ENCODE results near the gene FALEC.

Gene FALEC

DNA sequence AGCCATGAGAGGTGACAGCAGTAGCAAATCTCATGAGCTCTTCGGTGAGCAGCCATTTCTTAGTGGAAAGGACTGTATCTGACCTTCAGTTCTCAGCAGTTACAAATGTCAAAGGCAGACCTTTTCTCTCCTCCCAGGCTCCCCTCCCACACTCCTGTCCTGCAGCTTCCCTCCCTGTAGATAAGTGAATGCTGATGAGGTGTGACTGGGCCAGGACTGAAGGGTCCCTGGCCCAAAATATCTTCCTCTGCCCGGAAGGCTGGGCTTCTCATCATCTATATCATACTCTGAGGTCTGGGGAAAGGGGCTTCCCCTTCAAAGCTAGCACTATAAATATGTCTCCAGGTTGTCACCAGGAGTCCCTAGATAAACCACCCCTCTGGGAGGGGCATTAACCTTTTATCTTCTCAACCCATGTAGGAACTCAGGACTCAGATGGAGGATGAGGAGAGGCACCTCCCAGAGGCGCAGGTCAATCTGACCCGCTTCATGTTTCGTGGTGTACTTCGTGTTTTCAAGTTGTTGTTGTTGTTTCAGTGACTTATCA is 30.0 kb downstream of the FALEC start:
- DNase-seq (ENCODE audit: low spot score), result no peak

DNA sequence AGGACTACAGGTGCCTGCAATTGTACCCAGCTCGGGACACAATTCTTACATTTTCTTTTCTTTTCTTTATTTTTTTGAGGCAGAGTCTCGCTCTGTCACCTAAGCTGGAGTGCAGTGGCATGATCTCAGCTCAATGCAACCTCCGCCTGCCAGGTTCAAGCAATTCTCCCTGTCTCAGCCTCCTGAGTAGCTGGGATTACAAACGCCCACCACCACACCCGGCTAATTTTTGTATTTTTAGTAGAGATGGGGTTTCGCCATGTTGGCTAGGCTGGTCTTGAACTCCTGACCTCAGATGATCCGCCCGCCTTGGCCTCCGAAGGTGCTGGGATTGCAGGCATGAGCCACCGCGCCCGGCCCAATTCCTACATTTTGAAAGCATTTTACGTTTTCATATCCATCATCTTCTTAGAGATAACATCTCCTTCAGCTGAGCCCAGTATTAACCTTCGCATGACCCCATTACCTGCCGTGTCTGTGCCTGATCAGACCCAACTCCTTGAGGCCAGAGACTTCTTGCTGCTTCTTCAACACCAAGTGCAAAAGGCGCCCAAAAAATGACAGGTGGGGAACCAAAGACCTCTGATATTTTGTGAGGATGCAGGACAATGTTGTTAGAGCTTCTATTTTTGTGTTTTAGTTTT is 30.9 kb downstream of the FALEC start:
- DNase-seq (ENCODE audit: low spot score), result no peak

DNA sequence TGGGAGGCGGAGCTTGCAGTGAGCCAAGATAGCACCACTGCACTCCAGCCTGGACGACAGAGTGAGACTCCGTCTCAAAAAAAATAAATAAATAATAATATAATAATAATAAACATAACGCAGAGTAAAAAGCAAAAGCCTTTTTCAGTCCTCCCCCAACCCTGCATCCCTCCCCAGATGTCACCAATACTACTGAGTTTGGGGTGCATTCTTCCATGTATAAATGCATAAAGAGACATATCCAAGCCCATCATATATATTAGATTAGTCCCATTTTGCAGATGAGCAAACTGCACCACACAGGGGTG is 32.7 kb downstream of the FALEC start:
- no peak for DNase-seq (ENCODE audit: low spot score)

DNA sequence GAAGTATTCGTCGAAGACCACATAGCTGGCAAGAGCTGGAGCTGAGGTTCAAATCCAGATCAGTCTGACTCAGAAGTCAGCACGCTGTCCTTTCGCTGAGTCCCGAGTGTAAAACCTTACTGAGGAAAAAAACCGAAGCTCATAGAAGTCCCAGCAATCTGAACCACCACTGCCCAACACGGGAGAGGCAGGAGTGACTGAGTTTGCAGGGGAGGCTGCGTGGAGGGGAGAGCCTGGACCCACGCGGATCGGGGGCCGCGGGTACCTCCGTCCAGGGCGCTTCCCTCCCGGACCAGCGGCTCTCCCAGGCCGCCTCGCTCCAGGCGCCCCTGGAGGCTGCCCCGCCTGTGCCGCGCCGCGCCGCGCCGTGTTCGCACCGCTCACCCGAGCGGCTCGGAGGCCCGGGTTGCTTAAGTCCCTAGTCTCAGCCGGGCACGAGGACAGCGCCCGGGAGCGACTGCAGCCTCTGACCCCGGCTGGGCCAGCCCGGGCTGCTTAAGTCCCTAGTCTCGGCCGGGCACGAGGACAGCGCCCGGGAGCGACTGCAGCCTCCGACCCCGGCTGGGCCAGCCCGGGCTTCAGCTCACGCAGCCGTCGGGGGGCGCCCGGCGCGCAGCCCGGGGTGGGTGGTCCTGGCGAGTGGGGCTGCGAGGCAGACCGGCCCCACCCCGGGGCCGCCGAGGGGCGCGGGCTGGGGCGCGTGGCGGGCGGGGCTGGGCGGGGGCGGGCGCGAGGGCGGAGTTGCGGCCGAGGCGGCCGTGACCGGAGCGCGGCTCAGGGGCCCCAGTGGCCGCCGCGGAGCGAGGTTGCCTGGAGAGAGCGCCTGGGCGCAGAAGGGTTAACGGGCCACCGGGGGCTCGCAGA is 33.3 kb downstream of the FALEC start, which contains the start of gene ADAMTSL4:
ADAMTSL4 (plus strand) TSS at position 777 of the 864 bp plus-strand sequence. CDS start 2,881 bp downstream, outside the sequence.
- peak; percentile 77 for DNase-seq (ENCODE audit: low spot score)

DNA sequence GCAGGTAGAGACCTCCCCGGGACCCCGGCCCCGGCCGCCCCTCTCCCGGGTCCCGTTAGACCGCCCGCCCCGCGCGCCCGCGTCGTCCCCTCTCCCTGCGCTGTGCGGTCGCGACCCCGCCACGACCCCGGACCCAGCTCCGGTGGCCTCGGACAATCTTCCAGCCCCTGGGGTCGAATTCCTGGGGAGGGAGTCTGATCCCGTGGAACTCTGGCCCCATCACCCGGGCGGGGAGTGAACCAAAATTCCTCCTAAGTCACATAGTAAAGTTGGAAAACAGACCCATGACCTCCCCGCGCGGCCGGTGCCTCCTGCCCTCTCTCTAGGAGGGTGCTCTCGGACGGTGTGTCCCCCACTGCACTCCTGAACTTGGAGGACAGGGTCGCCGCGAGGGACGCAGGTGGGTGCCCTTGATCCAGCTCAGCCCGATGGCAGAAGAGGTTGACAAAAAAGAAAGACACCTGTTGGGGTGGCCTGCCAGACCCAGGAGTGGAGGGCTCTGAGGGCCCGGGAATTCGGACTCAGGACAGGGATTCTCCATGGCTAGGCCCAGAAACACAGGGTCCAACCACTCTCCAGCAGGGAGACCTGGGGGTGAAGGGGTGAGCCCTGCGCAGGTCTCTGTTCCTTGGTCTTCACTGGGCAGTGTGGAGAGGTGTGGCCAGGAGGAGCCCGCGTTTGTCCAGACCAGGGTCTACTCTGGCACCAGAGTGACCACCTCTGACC is 34.1 kb downstream of the FALEC start:
- peak; percentile 32 for DNase-seq (ENCODE audit: low spot score)

DNA sequence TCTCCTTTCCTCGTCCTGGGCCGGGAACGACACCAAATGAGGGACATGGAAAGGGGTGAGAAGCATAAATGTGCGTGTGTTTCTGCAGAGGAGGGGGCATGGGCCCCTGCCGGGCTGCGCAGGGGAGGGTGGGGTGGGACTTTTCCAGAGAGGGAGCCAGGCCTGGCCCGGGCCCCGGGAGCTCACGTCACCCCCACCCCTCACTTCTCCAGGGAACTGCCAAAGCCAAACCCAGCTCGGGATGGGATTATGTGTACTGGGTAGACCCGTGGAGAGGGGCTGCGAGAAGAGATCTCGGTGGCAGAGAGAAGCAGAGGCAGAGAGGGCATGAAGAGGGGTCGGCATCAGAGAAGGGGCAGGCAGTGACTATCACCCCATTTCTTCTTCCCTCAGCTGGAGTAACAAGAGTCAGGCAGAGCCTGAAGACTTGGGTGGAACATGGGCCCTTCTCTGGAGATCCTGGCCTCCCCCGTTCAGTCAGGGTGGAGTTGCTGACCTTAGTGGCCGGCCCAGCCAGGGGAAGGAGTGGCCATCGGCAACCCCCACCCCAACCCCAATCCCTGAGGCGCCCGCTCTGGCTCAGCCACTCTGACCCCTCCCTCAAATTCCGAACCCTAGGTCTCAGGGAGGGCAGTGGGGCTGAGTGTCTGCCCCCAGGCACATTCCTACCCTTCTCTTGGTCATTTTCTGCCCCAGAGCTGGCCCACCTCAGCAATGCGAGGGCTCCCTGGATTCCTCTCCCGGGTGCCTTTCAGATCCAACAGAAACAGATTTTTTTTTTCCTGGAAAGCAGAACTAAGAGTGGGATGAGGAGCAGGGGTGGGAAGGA is 34.9 kb downstream of the FALEC start:
- no peak for DNase-seq (ENCODE audit: low spot score)

DNA sequence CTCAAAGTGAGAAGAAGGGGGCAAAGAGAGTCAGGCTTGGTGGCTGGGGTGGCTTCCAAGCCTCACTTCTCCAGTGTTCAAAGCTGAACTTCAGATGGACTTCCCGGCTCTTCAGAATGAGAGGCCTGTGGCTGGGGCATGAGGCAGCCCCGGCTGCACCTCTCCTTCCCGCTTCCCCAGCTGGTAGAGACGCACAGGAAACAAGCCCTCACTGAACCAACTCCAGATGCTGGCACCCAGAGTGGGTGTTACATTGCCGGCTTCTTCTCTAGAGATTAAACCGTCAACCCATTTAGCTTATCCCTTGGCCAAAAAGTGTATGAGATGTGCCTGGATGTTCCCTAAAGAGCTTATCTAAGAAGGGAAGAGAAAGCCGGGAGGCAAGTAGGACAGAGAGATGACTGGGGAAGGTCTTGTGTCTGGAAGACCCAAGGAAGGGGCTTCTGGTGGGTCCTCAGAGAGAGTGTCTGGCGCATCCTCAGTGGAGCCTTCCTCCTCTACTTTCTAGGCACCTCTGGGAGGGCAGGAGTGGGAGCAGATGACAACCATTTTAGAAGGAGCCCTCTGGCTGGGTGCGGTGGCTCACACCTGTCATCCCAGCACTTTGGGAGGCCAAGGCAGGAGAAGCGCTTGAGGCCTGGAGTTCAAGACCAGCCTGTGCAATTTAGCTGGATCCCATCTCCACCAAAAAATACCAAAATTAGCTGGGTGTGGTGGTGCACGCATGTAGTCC is 35.7 kb downstream of the FALEC start:
- DNase-seq (ENCODE audit: low spot score), result no peak

DNA sequence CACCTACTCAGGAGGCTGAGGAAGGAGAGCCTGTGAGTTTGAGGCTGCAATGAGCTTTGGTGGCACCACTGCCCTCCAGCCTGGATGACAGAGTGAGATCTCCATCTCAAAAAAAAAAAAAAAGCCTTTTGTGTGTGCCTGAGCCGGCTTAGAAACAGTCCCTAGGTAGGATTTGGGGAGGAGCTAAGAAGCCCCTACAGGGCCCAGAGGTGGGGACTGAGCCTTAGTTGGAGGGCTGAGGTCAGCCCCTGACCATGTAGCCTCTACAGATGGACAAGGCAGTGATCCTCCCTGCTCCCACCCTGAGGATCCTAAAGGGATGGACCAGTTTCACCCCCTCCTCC is 36.2 kb downstream of the FALEC start:
- no peak for DNase-seq (ENCODE audit: low spot score)

DNA sequence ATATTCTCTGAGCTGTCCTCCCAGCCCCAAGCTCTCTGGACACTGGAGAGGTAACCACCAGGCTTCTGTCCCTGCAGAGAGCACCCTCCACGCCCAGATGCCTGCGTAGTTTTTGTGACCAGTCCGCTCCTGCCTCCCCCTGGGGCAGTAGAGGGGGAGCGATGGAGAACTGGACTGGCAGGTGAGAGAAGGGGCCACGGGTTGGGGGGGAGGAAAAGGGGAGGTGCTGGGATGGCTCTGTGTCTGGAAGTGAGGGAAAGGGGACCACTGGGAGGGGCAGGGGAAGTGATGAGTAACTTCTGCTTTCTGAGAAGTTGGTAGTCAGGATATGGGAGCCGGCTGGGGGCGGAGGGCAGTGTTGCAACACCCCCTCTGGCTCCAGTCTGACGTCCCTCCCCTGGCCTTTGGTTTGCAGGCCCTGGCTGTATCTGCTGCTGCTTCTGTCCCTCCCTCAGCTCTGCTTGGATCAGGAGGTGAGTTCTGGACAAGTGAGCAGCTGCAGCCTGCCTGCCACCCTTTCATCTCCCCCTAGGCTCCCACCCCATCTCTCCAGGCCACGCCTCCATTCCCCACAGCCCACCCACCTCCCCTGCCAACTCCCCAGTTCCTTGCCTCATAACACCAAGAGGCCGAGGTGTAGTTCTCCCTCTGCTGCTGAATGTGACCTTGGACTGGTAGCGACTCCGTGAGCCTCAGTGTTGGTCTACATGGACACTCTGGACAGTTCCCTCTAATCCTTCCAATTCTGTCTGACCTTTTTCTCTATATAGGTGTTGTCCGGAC is 36.8 kb downstream of the FALEC start:
- peak; percentile 66 for DNase-seq (ENCODE audit: low spot score)

DNA sequence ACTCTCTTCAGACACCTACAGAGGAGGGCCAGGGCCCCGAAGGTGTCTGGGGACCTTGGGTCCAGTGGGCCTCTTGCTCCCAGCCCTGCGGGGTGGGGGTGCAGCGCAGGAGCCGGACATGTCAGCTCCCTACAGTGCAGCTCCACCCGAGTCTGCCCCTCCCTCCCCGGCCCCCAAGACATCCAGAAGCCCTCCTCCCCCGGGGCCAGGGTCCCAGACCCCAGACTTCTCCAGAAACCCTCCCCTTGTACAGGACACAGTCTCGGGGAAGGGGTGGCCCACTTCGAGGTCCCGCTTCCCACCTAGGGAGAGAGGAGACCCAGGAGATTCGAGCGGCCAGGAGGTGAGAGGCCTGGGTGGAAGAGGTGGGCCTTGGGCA is 37.3 kb downstream of the FALEC start:
- DNase-seq (ENCODE audit: low spot score), result no peak

DNA sequence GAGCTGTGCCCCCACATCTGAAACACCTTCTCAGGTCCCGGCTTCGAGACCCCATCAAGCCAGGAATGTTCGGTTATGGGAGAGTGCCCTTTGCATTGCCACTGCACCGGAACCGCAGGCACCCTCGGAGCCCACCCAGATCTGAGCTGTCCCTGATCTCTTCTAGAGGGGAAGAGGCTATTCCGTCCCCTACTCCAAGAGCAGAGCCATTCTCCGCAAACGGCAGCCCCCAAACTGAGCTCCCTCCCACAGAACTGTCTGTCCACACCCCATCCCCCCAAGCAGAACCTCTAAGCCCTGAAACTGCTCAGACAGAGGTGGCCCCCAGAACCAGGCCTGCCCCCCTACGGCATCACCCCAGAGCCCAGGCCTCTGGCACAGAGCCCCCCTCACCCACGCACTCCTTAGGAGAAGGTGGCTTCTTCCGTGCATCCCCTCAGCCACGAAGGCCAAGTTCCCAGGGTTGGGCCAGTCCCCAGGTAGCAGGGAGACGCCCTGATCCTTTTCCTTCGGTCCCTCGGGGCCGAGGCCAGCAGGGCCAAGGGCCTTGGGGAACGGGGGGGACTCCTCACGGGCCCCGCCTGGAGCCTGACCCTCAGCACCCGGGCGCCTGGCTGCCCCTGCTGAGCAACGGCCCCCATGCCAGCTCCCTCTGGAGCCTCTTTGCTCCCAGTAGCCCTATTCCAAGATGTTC is 38.0 kb downstream of the FALEC start:
- DNase-seq (ENCODE audit: low spot score), result no peak

DNA sequence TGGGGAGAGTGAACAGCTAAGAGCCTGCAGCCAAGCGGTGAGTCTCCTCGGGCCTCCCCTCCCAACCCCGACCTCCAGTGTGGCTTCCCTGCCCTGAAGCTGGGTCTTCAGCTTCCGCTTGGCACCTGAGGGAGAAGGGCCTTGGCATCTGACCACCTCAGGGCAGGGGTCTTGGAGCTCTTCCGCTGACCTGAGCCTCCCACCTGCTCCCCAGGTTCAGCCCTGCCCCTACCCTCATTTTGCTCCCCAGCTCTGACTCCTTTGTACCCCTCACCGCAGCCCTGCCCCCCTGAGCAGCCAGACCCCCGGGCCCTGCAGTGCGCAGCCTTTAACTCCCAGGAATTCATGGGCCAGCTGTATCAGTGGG is 38.5 kb downstream of the FALEC start:
- no peak for DNase-seq (ENCODE audit: low spot score)

DNA sequence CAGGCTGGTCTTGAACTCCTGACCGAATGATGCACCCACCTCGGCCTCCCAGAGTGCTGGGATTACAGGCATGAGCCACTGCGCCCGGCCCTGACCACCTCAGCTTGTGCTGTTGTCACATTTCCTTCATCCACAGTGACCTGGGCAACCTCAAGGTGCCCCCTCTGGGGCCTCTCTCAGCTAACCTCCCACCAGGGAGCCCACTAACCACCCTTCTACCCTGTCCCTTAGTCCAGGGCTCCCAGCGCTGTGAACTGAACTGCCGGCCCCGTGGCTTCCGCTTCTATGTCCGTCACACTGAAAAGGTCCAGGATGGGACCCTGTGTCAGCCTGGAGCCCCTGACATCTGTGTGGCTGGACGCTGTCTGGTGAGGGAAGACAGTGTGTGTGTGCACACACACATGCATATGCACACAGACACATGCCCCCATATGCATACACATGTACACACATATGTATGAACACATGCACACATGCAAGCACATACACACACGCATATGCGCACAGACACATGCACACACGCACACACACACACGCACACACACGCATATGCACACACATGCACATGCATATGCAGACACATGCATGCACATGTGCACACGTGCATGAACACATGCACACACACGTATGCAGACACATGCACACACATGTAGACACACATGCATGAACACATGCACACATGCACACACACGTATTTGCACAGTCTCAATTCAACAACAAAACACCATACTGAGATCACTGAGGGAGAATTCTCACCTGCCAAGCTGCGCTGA is 39.8 kb downstream of the FALEC start:
- no peak for DNase-seq (ENCODE audit: low spot score)

DNA sequence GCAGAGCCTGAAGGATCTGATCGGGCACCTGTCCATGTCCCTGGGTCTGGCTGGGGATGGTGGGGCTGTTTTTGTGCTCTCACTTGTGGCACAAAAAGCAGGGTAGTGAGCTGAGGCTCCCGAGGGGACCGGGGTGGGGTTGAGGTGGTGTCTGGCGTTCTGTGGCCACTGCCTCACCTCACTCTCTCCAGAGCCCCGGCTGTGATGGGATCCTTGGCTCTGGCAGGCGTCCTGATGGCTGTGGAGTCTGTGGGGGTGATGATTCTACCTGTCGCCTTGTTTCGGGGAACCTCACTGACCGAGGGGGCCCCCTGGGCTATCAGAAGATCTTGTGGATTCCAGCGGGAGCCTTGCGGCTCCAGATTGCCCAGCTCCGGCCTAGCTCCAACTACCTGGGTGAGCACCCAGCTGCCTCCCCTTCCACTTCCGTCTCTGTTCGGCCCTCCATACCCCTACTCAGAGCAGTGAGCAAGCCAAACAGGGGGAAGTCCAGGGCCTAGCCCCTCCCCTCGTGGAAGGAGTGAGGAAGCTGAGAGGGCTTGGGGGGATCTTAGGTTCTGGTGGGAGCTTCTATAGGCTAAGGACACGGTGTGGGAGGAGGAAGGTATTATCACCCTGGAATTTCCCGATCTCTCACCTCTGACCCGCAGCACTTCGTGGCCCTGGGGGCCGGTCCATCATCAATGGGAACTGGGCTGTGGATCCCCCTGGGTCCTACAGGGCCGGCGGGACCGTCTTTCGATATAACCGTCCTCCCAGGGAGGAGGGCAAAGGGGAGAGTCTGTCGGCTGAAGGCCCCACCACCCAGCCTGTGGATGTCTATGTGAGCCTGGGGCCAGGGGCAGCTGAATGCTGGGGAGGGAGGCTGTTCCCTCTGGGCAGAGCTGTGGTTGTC is 40.7 kb downstream of the FALEC start:
- DNase-seq (ENCODE audit: low spot score), result no peak

DNA sequence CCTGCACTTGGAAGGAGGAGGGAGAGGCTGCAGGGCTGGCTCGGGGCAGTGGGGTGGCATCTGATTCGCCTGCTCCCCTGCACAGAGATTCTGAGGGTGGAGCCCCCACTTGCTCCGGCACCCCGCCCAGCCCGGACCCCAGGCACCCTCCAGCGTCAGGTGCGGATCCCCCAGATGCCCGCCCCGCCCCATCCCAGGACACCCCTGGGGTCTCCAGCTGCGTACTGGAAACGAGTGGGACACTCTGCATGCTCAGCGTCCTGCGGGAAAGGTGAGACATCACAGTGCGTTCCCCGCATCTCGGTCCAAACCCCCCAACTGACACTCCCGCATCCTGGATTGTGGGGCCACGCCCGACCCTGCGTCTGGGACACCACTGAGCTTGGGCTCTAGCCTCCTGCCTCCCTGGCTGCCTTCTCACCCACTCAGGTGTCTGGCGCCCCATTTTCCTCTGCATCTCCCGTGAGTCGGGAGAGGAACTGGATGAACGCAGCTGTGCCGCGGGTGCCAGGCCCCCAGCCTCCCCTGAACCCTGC is 41.6 kb downstream of the FALEC start:
- DNase-seq (ENCODE audit: low spot score), result no peak

DNA sequence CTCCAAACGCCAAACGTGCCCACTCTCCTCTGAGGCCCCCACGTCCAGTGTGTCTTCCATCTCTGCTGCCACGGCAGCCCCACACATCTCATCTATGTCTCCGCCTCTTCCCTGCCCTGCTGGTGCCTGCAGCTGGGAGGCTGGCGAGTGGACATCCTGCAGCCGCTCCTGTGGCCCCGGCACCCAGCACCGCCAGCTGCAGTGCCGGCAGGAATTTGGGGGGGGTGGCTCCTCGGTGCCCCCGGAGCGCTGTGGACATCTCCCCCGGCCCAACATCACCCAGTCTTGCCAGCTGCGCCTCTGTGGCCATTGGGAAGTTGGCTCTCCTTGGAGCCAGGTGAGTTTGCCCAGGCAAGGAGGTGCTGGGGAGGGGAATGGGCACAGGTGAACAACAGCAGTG is 42.3 kb downstream of the FALEC start:
- DNase-seq (ENCODE audit: low spot score), result no peak

DNA sequence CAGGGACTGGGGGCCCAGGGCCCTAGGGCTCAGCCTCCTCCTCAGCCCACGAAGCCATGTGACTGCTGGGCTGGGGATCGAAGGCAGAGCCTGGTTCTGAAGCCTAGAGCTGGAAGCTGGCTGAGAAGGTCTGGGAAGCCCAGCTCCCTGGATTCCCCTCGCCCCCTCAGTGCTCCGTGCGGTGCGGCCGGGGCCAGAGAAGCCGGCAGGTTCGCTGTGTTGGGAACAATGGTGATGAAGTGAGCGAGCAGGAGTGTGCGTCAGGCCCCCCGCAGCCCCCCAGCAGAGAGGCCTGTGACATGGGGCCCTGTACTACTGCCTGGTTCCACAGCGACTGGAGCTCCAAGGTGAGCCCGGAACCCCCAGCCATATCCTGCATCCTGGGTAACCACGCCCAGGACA is 42.8 kb downstream of the FALEC start:
- no peak for DNase-seq (ENCODE audit: low spot score)

All from kidney tubule cell (primary cell).